HepG2 (cell line): Measurements from ENCODE around the gene GALNT9. TPM values are rescaled to one million over a fixed set of nuclear protein-coding genes. Genes with fewer than 3 reads are reported as not detected.

Experiments
- ATAC-seq: fragments of 200-7000 bp; cut with Tn5 transposase; 3 replicates; pipeline ENCODE4 v1.9.1; 2020; ENCODE audit warnings: mild to moderate bottlenecking, moderate library complexity
- BruUV-seq: library from RNA; stranded (reverse); fragments of 400-500 nt; replicated peaks from 2 replicates; lab custom pipeline; 2021; lab: Mats Ljungman, UMichigan
- CTCF ChIA-PET: fragments of 300-600 bp; formaldehyde crosslinking; extraction: SDS; loops from one replicate; lab custom pipeline; 2021; ENCODE audit warnings: low total read pairs, inconsistent platforms, low intra/inter-chr PET ratio; lab: Yijun Ruan, JAX
- POLR2A ChIA-PET: fragments of 350-600 bp; sonication (Branson Sonifier 250); formaldehyde crosslinking; loops from one replicate; lab custom pipeline; 2020; ENCODE audit warnings: antibody characterized with exemption, inconsistent platforms; lab: Yijun Ruan, JAX
- DNase-seq: peaks from one replicate; pipeline ENCODE4 v3.0.0-alpha.2; 2015; ENCODE audit warnings: low spot score
- FAIRE-seq: peaks from 3 replicates; lab custom pipeline; 2011; peaks lifted over from hg19 to GRCh38; lab: Jason Lieb, UNC
- H2AFZ ChIP-seq: one replicate; pipeline ENCODE4 v1.6.1; 2011; ENCODE audit warnings: low read length, inconsistent platforms
- H3K27ac ChIP-seq: fragments of 300-600 bp; 3 replicates; pipeline ENCODE4 v1.8.0; 2011; ENCODE audit warnings: mixed run types, mild to moderate bottlenecking, mixed read lengths, low read length, inconsistent platforms; ENCODE audit not compliant: insufficient read depth; ENCODE audit errors: extremely low read length
- H3K27me3 ChIP-seq, 2 experiments: fragments of 200-600 bp in 1 of 2; 2 replicates in 1 of 2; 3 replicates in 1 of 2; pipeline versions ENCODE4 v1.6.0 to v1.8.0; 2011; ENCODE audit warnings: low read length in 2 of 2, mild to moderate bottlenecking in 2 of 2, moderate library complexity in 2 of 2, inconsistent platforms in 1 of 2; ENCODE audit not compliant: insufficient read depth in 2 of 2, control insufficient read depth in 1 of 2
- H3K36me3 ChIP-seq, 2 experiments: fragments of 200-600 bp in 1 of 2; replicated peaks in 1 of 2; 2 replicates in 1 of 2; 3 replicates in 1 of 2; pipeline versions ENCODE4 v1.5.1 to v1.8.0; 2011; ENCODE audit warnings: low read length in 2 of 2, inconsistent platforms in 1 of 2; ENCODE audit not compliant: insufficient read depth in 2 of 2, control insufficient read depth in 1 of 2
- H3K4me1 ChIP-seq: 2 replicates; pipeline ENCODE4 v1.5.1; 2012; ENCODE audit warnings: low read length, inconsistent platforms; ENCODE audit not compliant: insufficient read depth
- H3K4me2 ChIP-seq: 2 replicates; pipeline ENCODE4 v1.6.0; 2011; ENCODE audit warnings: low read depth, low read length, inconsistent platforms
- H3K4me3 ChIP-seq, 3 experiments: fragments of 200-600 bp in 1 of 3; sonication (generic), shearing (Covaris generic) in 1 of 3; replicated peaks in 1 of 3; 2 replicates each; pipeline ENCODE4 v1.5.1; 2011 to 2016; ENCODE audit warnings: low read length in 3 of 3, inconsistent platforms in 2 of 3, low read depth in 2 of 3, mild to moderate bottlenecking in 2 of 3, control low read depth in 1 of 3, mixed read lengths in 1 of 3; ENCODE audit not compliant: insufficient read depth in 1 of 3
- H3K79me2 ChIP-seq: one replicate; pipeline ENCODE4 v1.6.1; 2011; ENCODE audit warnings: low read length, inconsistent platforms; ENCODE audit not compliant: insufficient read depth
- H3K9ac ChIP-seq: 2 replicates; pipeline ENCODE4 v1.6.0; 2011; ENCODE audit warnings: mild to moderate bottlenecking, low read depth, low read length, inconsistent platforms; ENCODE audit not compliant: insufficient read depth
- H3K9me3 ChIP-seq: 2 replicates; pipeline ENCODE4 v1.5.1; 2012; ENCODE audit warnings: mild to moderate bottlenecking, low read length
- H4K20me1 ChIP-seq: 2 replicates; pipeline ENCODE4 v1.6.0; 2011; ENCODE audit warnings: inconsistent platforms, mild to moderate bottlenecking, low read length, moderate library complexity; ENCODE audit not compliant: insufficient read depth
- KMT2A ChIP-seq: sonication (generic); formaldehyde crosslinking; IDR thresholded peaks from 2 replicates; pipeline ENCODE4 v1.4.0; 2020; ENCODE audit warnings: missing genetic modification reagents
- MXI1 ChIP-seq: IDR thresholded peaks from 3 replicates; pipeline ENCODE4 v1.6.1; 2012; ENCODE audit warnings: low read depth, low read length, inconsistent platforms, borderline replicate concordance
- NFYB ChIP-seq: sonication (generic); formaldehyde crosslinking; IDR thresholded peaks from 2 replicates; pipeline ENCODE4 v1.4.0; 2020; ENCODE audit warnings: missing genetic modification reagents
- PRPF4 ChIP-seq: fragments of 200-400 bp; formaldehyde crosslinking; IDR thresholded peaks from 2 replicates; pipeline ENCODE4 v1.6.1; 2016; ENCODE audit warnings: low read length, low read depth; ENCODE audit not compliant: poor library complexity, severe bottlenecking
- TARDBP ChIP-seq: sonication (generic); formaldehyde crosslinking; IDR thresholded peaks from 2 replicates; pipeline ENCODE4 v1.8.0; 2022; ENCODE audit warnings: mild to moderate bottlenecking, missing genetic modification reagents
- USF2 ChIP-seq, 2 experiments: sonication (generic) in 1 of 2; formaldehyde crosslinking in 1 of 2; IDR thresholded peaks; 2 replicates each; pipeline versions ENCODE4 v1.5.1 to v1.6.1; 2011 to 2020; ENCODE audit warnings: borderline replicate concordance in 1 of 2, low read depth in 1 of 2, low read length in 1 of 2, mild to moderate bottlenecking in 1 of 2, missing genetic modification reagents in 1 of 2, moderate library complexity in 1 of 2
- ZFP37 ChIP-seq: sonication (generic); formaldehyde crosslinking; IDR thresholded peaks from 2 replicates; pipeline ENCODE4 v1.4.0; 2020; ENCODE audit warnings: missing genetic modification reagents, borderline replicate concordance
- ZNF407 ChIP-seq: sonication (generic); formaldehyde crosslinking; IDR thresholded peaks from one replicate; pipeline ENCODE4 v1.5.1; 2020; ENCODE audit warnings: mild to moderate bottlenecking, missing genetic modification reagents; ENCODE audit errors: not compliant biosample characterization
- ZSCAN30 ChIP-seq: sonication (generic); formaldehyde crosslinking; IDR thresholded peaks from 2 replicates; pipeline ENCODE4 v1.5.0; 2020; ENCODE audit warnings: mild to moderate bottlenecking, missing genetic modification reagents
- WGBS: methylation state at CpG from one replicate; pipeline ENCODE4 v1.1.6; 2017; ENCODE audit warnings: low lambda C conversion rate; 5-methylcytosine and 5-hydroxymethylcytosine counted together
- in situ Hi-C: cut with HindIII; loops from 2 replicates; pipeline ENCODE4 v1.10.0; 2017; ENCODE audit warnings: low pct_unique_long_range_greater_than_20kb; ENCODE audit not compliant: extremely low pct_ligation_motif_present
- intact Hi-C: fragments of 100-400 bp; cut with micrococcal nuclease; formaldehyde crosslinking; loops from one replicate; pipeline ENCODE4 v1.10.0; 2022; ENCODE audit not compliant: unreplicated experiment
- polyA plus RNA-seq, 8 experiments: library from polyadenylated mRNA; depleted of rRNA in 3 of 8; stranded (reverse) in 7 of 8; unstranded in 1 of 8; fragments of >200 nt; fragmentation: Illumina TruSeq in 4 of 8; extraction: Trizol in 4 of 8; gene quantifications; 2 replicates each; pipeline versions ENCODE4 v1.2.1 to v1.2.3, GENCODE V29; 2011 to 2016; ENCODE audit warnings: low read depth in 4 of 8, missing spikeins in 1 of 8, mixed read lengths in 1 of 8; ENCODE audit not compliant: insufficient read depth in 1 of 8
- total RNA-seq, 5 experiments: library from RNA; depleted of rRNA; stranded (reverse); fragments of >200 nt; fragmentation: Illumina TruSeq; extraction: Trizol; gene quantifications; 2 replicates each; pipeline ENCODE4 v1.2.3, GENCODE V29; 2016; ENCODE audit warnings: low read depth in 1 of 5

Gene GALNT9
- total and polyA plus RNA-seq, 2 of the 13 experiments (the other 11 are each of a cell fraction or from before 2014, with no cell fraction given): 0.04 TPM; not detected in 1

GRCh38 chr12:132147423-132148367, 181.7 kb downstream of the GALNT9 start (continued):
- TF ChIP-seq KMT2A: no peak

GRCh38 chr12:132146772-132147422, 182.5 kb downstream of the GALNT9 start:
- 98% methylated on average over 14 of the region's 19 CpGs for WGBS
- Histone ChIP-seq H3K27me3 (no peaks in the 10 kb centered on the region; a peak in 1 of 5 replicates), H3K4me3 (no peak overlapping the region), H2AFZ (no peak overlapping the region), H3K79me2 (peaks cover 26% of the 10 kb centered on the region), H3K9me3 (no peaks in the 10 kb centered on the region), H3K36me3 (peaks cover 3 to 5% of the 10 kb centered on the region in 2 experiments; a peak in 2 of 5 replicates), H3K9ac (no peak overlapping the region), H4K20me1 (no peaks in the 10 kb centered on the region), H3K4me1 (peaks cover 17% of the 10 kb centered on the region), H3K4me2 (no peak overlapping the region), H3K27ac (no peak overlapping the region)
- FAIRE-seq: no peak
- in situ Hi-C loops: no loop called here
- no peak for ATAC-seq
- no peak for DNase-seq
- ChIA-PET POLR2A (no interaction called here), CTCF (no interaction called here)
- BruUV-seq: no TSS peak
- intact Hi-C loops: no loop called here
- TF ChIP-seq NFYB (CRISPR knock-in tag): no peak
- no peak for TF ChIP-seq PRPF4
- no peak for TF ChIP-seq TARDBP (CRISPR knock-in tag)
- TF ChIP-seq ZFP37 (CRISPR knock-in tag): no peak
- TF ChIP-seq USF2 (IDR thresholded peaks at IDR 0.05; ENCODE audit: low read depth, low read length): no peak
- no peak for TF ChIP-seq USF2 (CRISPR knock-in tag; IDR thresholded peaks at IDR 0.05; ENCODE audit: borderline replicate concordance)
- TF ChIP-seq ZNF407 (CRISPR knock-in tag): no peak
- TF ChIP-seq MXI1: no peak
- no peak for TF ChIP-seq ZSCAN30 (CRISPR knock-in tag)
